Upper lobe of left lung (tissue), 6 donors: ENCODE results near the gene GLIPR1. TPM values are rescaled to one million over a fixed set of nuclear protein-coding genes. Genes with fewer than 3 reads are reported as not detected.
"Not testable (repeated sequence)": the region's sequence is repeated elsewhere in the genome, so short reads cannot be mapped to it uniquely, and the experiment has no call there.

Experiments used
- ATAC-seq, 2 donors: fragments of 200-7000 bp; cut with Tn5 transposase; one replicate each; pipeline ENCODE4 v1.9.1; 2022; ENCODE audit warnings: mild to moderate bottlenecking in 2 of 2, moderate library complexity in 2 of 2; ENCODE audit not compliant: low FRiP score in 2 of 2
- DNase-seq, 2 donors: peaks; one replicate each; pipeline ENCODE4 v3.0.0-alpha.2; 2019 to 2020
- H3K27ac ChIP-seq, 4 donors: fragments of 200-600 bp; sonication (generic); one replicate each; pipeline ENCODE4 v1.5.1; 2016 to 2019
- H3K27me3 ChIP-seq, 4 donors: fragments of 200-600 bp; sonication (generic); one replicate each; pipeline ENCODE4 v1.5.1; 2017 to 2019
- H3K36me3 ChIP-seq, 4 donors: fragments of 200-600 bp; sonication (generic); one replicate each; pipeline ENCODE4 v1.5.1; 2016 to 2019
- H3K4me1 ChIP-seq, 4 donors: fragments of 200-600 bp; sonication (generic); one replicate each; pipeline ENCODE4 v1.5.1; 2018 to 2019
- H3K4me3 ChIP-seq, 4 donors: fragments of 200-600 bp; sonication (generic); one replicate each; pipeline ENCODE4 v1.5.1; 2017 to 2019; ENCODE audit warnings: mild to moderate bottlenecking in 2 of 4, moderate library complexity in 1 of 4
- H3K9me3 ChIP-seq, 4 donors: fragments of 200-600 bp; sonication (generic); one replicate each; pipeline ENCODE4 v1.5.1; 2018 to 2019
- CTCF ChIP-seq, 6 experiments: fragments of 450-650 bp in 4 of 6; fragments of 200-600 bp in 2 of 6; sonication (generic) in 2 of 6; IDR thresholded peaks; one replicate each; pipeline ENCODE4 v1.5.1; 2016 to 2019; ENCODE audit warnings: antibody characterized with exemption in 6 of 6
- EP300 ChIP-seq, 4 donors: sonication (generic); formaldehyde crosslinking; IDR thresholded peaks; one replicate each; pipeline ENCODE4 v1.5.1; 2017; ENCODE audit warnings: antibody characterized with exemption in 4 of 4, control low read depth in 2 of 4
- POLR2A ChIP-seq, 4 donors: fragments of 450-650 bp; IDR thresholded peaks; one replicate each; pipeline ENCODE4 v1.5.1; 2016 to 2017; ENCODE audit warnings: antibody characterized with exemption in 4 of 4, mild to moderate bottlenecking in 2 of 4
- POLR2AphosphoS5 ChIP-seq, 2 donors: sonication (generic); formaldehyde crosslinking; IDR thresholded peaks; one replicate each; pipeline ENCODE4 v1.5.1; 2017; ENCODE audit warnings: antibody characterized with exemption in 2 of 2
- WGBS, 2 donors: methylation state at CpG; one replicate each; pipeline ENCODE4 v1.1.5; 2017 to 2018; 5-methylcytosine and 5-hydroxymethylcytosine counted together
- total RNA-seq, 6 donors: library from RNA; depleted of rRNA in 4 of 6; stranded (reverse); fragments of >200 nt in 4 of 6; gene quantifications; one replicate each; pipeline versions ENCODE4 v1.1.0 to v1.2.1, GENCODE V29; 2016 to 2021
- donor health status: DM: no; HTN: no; CAD: no; lungs with moderate emphysema.
- donor health status: DM: no; HTN: yes; CAD: no; lungs with severe emphysema.

GLIPR1 gene
- total RNA-seq, 6 donors from 2014 or later, result 7.3 to 56.7 (median 15.7) TPM

- H3K4me1 ChIP-seq, result no peaks in the 10 kb centered on the region
- H3K36me3 ChIP-seq, result no peaks in the 10 kb centered on the region
- H3K9me3 ChIP-seq, result no peaks in the 10 kb centered on the region
- 82 to 87% methylated on average over 6 of the region's 6 CpGs for WGBS, 2 donors
- no peak overlapping the region for H3K27ac ChIP-seq
- TF ChIP-seq CTCF (IDR thresholded peaks at IDR 0.05), result no peak
- TF ChIP-seq POLR2A (IDR thresholded peaks at IDR 0.05), result no peak
- TF ChIP-seq POLR2AphosphoS5 (IDR thresholded peaks at IDR 0.05), result no peak
- no peak for TF ChIP-seq EP300 (IDR thresholded peaks at IDR 0.05)
- H3K4me3 ChIP-seq, result no peak overlapping the region
- no peaks in the 10 kb centered on the region for H3K27me3 ChIP-seq
- ATAC-seq (no peak), DNase-seq (no peak)
Observed at GRCh38 chr12:75444429-75445136, 36.0 kb upstream of the GLIPR1 start.

DNA sequence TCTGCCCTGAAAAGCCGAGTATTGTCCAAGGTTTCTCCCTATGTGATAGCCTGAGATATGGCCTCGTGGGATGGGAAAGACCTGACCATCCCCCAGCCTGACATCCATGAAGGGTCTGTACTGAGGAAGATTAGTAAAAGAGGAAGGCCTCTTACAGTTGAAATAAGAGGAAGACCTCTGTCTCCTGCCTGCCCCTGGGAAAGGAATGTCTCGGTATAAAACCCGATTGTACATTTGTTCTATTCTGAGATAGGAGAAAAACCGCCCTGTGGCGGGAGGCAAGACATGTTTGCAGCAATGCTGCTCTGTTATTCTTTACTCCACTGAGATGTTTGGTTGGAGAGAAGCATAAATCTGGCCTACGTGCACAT lies 35.4 kb upstream of the GLIPR1 start:
- not testable (repeated sequence) for H3K27me3 ChIP-seq, H3K36me3 ChIP-seq, H3K4me1 ChIP-seq, H3K9me3 ChIP-seq, H3K27ac ChIP-seq, DNase-seq, H3K4me3 ChIP-seq, ATAC-seq
- WGBS, 2 donors, result 63 to 83% methylated on average over 7 of the region's 7 CpGs

- Histone ChIP-seq H3K27ac (no peak overlapping the region), H3K9me3 (no peaks in the 10 kb centered on the region), H3K4me3 (no peak overlapping the region), H3K36me3 (no peaks in the 10 kb centered on the region), H3K27me3 (no peaks in the 10 kb centered on the region), H3K4me1 (no peaks in the 10 kb centered on the region)
- ATAC-seq, result no peak
- no peak for DNase-seq
- TF ChIP-seq POLR2A (IDR thresholded peaks at IDR 0.05) (no peak), POLR2AphosphoS5 (IDR thresholded peaks at IDR 0.05) (no peak), EP300 (IDR thresholded peaks at IDR 0.05) (no peak), CTCF (IDR thresholded peaks at IDR 0.05) (no peak)
Observed at GRCh38 chr12:75446857-75447256, 33.7 kb upstream of the GLIPR1 start.

GRCh38 chr12:75447691-75448393 lies 32.7 kb upstream of the GLIPR1 start:
- DNase-seq, result no peak
- Histone ChIP-seq H3K27me3 (no peaks in the 10 kb centered on the region), H3K27ac (no peak overlapping the region), H3K4me3 (no peak overlapping the region), H3K9me3 (no peaks in the 10 kb centered on the region), H3K36me3 (no peaks in the 10 kb centered on the region), H3K4me1 (no peaks in the 10 kb centered on the region)
- WGBS, 2 donors, result 75 to 85% methylated on average over 4 of the region's 4 CpGs
- no peak for ATAC-seq
- no peak for TF ChIP-seq EP300 (IDR thresholded peaks at IDR 0.05)
- TF ChIP-seq POLR2AphosphoS5 (IDR thresholded peaks at IDR 0.05), result no peak

DNA sequence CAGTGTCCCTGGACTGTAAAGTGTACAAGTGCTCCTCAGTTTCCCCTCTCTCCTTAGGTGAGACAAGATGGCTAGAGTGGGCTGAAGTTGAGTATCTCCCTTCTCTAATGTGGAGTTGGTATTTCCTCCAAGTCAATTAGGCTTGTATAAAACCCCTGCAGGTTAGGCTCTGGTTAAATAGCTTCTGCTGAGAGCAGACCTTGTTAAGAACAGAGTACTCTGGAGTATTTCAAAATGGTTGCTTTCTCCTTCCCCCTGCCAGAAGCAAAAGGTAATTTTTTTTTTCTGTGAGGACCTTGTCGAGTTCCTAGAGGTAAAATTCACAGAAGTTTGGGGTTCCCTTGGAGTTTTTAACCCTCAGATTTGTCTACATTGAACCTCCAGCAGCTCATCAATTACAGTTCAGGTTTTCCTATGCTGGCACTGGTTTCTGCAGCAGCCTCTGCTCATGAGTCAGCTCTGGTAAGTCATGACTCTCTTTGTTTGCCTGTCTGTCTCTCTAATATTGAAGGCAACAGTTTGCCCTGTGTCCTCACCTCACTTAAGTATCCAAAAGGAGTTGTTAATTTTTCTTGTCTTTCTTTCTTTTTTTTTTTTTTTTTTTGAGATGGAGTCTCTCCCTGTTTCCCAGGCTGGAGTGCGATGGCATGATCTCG lies 27.8 kb upstream of the GLIPR1 start:
- no peak for DNase-seq
- H3K36me3 ChIP-seq, result no peaks in the 10 kb centered on the region
- H3K4me3 ChIP-seq, result no peak overlapping the region
- no peaks in the 10 kb centered on the region for H3K27me3 ChIP-seq
- H3K4me1 ChIP-seq, result no peaks in the 10 kb centered on the region
- peaks cover 0 to 3% (median 1%) of the 10 kb centered on the region in 4 donors for H3K9me3 ChIP-seq
- no peak for ATAC-seq
- H3K27ac ChIP-seq, result no peak overlapping the region
- TF ChIP-seq POLR2A (IDR thresholded peaks at IDR 0.05), result no peak
- no peak for TF ChIP-seq CTCF (IDR thresholded peaks at IDR 0.05)
- TF ChIP-seq POLR2AphosphoS5 (IDR thresholded peaks at IDR 0.05), result no peak
- 77 to 82% methylated on average over 3 of the region's 3 CpGs for WGBS, 2 donors
